SU-DHL-6 (cell line): Measurements from ENCODE around the gene RHOG.

Source experiments
- CTCF ChIP-seq: fragments of 200-600 bp; sonication (generic); IDR thresholded peaks from one replicate; pipeline ENCODE4 v1.5.1; 2017; ENCODE audit warnings: antibody characterized with exemption, mild to moderate bottlenecking, low read length, moderate library complexity; ENCODE audit not compliant: insufficient read depth, poor library complexity, severe bottlenecking
- EZH2phosphoT487 ChIP-seq: fragments of 200-600 bp; sonication (generic), shearing (Covaris generic); conservative IDR thresholded peaks from 2 replicates; pipeline ENCODE4 v1.6.1; 2018; ENCODE audit warnings: mild to moderate bottlenecking, antibody characterized with exemption, low read length, moderate library complexity, mixed read lengths

DNA sequence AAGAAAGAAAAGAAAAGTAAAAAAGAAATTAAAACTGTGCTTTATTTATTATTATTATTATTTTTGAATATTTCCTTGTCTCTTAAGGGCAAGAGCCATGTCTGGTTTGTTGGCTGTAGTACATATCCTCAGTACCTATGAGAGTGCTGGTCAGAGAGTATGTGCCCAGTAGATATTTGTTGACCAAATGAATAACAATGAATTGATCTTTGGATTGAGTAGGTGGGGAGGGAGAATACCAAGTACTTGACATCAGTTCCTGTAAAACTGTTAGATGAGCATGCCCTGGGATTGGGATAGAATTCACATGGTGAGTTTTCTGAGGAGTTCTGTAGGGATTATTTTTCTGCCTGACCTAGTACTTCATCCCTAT lies 26.1 kb upstream of the RHOG start:
- TF ChIP-seq CTCF, result no peak
- no peak for TF ChIP-seq EZH2phosphoT487
